NCI-H345 treated with DMSO at 0.1 percent for 48 hours (cell line): Measurements from ENCODE around the gene INO80D.
"Not testable (repeated sequence)": the region's sequence is repeated elsewhere in the genome, so short reads cannot be mapped to it uniquely, and the experiment has no call there.

Experiments
- DNase-seq: peaks from one replicate; lab custom pipeline; 2025; ENCODE audit not compliant: unreplicated experiment; lab: John Stamatoyannopoulos, UW

Gene INO80D, protein sequence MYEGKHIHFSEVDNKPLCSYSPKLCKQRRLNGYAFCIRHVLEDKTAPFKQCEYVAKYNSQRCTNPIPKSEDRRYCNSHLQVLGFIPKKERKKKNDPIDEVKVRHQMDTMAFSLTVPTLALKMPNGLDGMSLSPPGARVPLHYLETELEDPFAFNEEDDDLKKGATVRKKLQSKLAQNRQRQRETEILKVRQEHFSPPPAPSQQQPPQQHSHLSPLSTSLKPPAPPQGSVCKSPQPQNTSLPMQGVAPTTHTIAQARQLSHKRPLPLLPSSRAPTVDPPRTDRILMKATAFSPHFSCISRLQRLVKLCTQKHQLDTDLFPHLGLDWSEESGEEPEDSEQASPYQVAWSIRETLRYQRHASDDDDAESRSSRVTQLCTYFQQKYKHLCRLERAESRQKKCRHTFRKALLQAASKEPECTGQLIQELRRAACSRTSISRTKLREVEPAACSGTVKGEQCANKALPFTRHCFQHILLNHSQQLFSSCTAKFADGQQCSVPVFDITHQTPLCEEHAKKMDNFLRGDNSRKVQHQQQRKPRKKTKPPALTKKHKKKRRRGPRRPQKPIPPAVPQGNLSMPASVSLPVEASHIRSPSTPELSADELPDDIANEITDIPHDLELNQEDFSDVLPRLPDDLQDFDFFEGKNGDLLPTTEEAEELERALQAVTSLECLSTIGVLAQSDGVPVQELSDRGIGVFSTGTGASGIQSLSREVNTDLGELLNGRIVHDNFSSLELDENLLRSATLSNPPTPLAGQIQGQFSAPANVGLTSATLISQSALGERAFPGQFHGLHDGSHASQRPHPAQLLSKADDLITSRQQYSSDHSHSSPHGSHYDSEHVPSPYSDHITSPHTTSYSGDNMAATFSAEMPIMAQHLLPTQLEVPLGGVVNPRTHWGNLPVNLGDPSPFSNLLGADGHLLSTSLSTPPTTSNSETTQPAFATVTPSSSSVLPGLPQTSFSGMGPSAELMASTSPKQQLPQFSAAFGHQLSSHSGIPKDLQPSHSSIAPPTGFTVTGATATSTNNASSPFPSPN

DNA sequence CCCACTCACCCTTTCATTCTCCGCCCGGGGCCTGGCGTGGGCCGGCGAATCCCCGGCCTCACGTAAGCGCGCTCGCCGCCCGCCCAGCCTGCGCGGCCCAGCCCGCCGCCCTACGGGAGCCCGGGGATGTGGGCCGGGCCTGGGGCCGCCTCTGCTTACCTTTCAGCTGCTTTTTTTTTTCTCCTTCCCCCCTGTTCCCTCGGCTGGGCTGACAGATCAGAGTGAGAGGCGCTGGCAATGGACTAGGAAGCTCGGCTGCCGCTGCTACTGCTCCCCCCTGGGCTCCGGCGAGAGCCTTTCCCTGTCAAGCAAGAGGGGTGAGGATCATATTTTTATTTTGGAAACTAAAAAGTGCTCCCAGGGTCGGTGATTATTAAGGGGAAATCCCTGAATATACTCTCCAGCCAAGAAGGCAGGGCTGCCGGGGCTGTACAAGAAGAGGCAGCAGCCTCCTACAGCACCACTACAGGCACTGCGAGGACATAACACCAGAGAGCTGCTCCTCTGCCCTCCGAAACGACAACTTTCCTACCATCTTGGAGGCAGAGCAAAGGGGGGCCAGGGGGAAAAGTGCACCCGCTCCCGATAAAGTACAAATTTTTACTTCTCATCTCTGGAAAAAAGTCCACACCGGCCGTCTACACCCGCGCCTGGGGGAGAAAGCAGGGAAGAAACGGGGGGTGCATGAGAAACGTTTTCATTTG lies at the start of gene INO80D:
TSS of gene INO80D (minus strand) at position 433 of the 704 bp plus-strand sequence. CDS start 23,158 bp downstream, outside the sequence.
- peak; percentile 76 for DNase-seq

DNA sequence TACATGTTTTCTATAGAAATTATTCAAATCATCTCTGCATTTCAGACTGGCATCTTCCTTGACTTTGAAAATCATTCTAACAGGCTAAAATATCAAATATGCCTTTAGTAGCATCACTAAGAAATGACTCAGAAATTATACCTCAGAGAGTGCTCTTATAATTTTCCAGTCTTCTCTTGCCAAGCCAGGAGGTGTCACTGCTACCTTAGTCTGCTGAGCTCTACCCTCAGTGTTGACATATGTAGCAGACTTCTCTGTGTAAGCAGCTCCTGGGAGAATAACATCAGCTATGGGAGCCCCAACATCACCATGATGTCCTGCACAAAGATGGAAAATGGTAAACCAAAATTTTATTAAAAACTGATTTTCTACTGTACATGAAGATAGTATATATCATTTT lies 41.7 kb upstream of the INO80D start:
- DNase-seq, result no peak

DNA sequence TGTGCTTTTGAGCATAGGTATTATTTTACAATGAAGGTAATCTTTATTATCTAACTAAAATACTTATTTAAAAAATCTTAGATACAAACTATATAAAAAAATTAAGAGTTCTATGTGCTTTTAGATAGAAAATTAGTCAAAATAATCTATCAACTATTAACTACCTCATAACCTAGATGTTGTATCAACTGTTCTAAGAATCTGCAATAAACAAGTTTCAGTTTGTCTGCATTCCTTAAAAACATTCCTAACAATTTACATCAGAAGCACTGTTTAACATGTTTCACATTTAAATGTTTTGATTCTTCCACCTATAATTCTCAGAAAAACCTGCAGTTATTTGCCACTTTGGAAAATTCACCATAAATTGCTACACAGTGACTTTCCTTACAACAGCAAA lies 39.9 kb upstream of the INO80D start:
- DNase-seq, result no peak

DNA sequence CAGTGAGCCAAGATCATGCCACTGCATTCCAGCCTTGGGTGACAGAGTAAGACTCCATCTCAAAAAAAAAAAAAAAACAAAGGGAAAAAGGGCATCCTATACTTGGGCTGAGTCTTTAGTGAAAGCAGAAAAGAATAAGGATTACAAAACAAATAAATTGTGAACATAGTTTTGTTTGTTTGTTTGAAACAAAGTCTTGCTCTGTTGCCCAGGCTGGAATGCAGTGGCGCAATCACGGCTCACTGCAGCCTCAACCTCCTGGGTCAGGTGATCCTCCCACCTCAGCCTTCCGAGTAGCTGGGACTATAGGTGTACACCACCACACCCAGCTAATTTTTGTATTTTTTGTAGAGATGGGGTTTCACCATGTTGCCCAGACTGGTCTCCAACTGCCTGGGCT lies 36.6 kb upstream of the INO80D start:
- DNase-seq, result not testable (repeated sequence)

DNA sequence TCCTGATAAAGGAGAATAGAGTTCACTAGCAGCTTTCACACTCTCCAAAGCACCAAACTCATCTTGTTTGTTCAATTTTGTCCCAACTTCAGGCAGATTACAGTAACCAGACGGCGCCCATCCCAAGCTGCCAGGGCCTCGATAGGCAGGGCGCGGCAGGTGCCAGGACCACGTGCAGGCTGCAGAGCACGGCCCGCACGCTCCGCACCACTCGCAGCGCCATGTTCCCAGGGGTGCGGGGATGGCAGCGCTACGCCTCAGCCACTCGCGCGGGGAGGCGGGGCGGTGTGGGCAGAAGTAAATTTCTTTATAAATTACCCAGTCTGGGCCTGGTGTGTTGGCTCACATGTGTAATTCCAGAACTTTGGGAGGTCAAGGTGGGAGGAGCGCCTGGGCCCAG lies 30.3 kb upstream of the INO80D start:
- DNase-seq, result no peak

DNA sequence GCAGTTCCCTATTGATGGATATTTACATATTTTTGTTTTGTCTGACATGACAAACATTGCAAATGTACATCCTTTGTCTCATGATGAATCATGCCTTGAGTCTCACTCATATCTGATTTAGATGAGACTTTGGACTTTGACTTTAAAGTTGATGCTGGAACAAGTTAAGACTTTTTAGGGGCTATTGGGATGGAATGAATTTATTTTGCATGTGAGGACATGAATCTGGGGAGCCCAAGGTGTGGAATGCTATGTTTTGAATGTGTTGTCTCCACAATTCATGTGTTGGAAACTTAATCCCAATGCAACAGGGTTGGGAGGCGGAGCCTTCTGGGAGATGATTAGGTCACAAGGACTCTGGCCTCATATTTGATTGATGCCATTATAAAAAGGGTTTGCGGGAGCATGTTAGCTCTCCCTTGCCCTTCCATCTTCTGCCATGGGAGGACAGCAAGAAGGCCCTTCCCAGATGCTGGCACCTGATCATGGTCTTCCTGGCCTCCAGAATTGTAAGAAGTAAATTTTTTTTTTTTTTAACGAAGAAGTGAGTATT lies 29.1 kb upstream of the INO80D start:
- DNase-seq, result no peak

DNA sequence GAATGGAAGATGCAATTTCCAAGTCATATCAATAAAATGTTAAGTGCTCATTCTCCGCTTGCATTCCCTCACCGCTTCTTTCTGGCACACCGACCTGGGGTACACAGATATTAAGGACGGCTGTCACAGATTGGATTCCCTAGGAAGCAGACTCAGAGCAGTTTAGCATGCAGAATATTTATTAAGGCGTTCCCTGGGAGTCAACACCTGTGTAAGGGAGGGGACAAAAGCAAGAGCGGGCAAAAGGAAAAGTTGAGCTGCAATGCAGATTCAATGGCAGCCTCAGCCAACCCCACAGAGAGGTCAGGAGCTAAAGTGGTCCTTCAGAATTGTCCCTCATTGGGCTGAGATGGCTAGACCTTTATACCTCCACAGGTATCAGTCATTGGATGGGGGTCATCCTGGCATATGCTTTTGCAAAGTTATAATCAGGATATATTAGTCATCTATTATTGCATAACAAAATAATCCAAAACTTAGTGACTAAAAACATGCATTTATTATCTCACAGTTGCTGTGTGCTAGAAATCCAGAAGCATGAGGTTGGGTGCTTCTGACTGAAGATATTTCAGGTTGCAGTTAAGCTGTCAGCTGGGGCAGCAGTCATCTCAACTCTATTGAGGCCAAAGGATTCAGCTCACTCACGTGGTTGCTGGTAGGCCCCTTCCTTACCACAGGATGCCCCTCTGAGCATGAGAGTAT lies 27.0 kb upstream of the INO80D start:
- DNase-seq, result no peak

DNA sequence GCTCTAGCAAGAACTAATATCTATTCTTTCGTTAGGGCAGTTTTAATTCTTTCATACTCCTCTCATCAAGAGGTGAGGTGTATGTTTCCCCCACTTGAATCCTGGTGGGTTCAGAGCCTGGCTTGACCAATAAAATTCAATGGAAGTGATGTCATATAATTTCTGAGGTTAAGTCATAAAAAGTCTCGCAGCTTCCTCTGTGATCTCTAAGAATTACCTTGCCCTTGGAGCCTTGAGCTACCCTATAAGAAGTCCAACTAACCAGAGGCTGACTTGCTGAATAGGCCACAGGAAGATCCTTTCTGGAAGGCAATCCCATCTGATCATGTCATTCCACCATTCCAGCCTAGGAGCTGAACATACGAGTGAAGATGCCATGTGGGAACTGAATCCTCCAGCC lies 26.1 kb upstream of the INO80D start:
- no peak for DNase-seq

DNA sequence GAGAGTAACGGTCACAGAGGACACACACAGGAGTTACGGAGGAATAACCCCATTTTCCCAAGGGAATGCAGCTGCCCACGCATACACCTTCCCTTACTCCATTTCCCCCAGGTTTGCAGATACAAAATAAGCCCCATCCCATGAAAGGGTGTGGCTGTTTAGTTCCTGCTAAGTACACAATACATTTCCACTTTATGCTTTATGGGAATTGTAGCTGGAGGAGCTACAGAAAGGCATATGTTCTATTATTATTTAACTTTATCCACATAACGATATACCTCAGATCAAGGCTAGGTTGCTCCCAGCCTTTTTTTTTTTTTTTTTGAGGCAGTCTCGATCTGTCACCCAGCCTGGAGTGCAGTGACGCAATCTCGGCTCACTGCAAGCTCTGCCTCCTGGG lies 22.7 kb upstream of the INO80D start:
- no peak for DNase-seq

DNA sequence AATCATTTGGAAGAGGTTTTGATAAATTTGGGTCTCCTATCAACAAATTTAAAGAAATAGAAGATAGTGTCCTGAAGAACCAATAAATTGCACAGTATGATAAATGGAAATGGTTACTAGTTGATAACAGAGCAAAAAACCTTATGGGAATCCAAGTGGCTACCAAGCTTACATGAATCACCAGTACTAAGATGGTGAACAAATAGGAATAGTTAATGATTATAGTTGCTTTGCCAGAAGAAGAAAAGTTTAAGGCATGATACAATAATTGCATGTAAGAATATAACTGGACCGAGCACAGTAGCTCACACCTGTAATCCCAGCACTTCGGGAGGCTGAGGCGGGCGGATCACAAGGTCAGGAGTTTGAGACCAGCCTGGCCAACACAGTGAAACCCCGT lies 19.6 kb upstream of the INO80D start:
- DNase-seq, result no peak

DNA sequence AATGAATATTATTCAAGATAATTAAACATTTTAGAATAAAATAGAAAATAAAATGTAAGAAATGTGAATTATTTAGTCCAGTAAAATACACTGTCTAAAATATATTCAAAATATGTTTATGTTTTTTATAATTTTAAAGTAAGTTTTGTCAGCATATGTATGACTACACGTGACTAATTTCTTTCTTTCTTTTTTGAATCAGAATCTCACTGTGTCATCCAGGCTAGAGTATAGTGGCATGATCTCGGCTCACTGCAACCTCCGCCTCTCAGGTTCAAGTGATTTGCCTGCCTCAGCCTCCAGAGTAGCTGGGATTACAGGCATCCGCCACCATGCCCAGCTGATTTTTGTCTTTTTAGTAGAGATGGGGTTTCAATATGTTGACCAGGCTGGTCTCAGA lies 19.1 kb upstream of the INO80D start:
- DNase-seq, result no peak

DNA sequence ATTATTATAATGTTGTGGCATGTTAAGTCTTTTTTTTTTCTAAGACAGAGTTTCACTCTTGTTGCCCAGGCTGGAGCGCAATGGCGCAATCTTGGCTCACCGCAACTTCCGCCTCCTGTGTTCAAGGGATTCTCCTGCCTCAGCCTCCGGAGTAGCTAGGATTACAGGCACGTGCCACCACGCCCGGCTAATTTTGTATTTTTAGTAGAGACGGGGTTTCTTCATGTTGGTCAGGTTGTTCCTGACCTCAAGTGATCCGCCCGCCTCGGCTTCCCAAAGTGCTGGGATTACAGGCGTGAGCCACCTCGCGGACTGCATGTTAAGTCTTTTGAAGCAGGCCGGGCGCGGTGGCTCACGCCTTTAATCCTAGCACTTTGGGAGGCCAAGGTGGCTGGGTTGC lies 12.9 kb upstream of the INO80D start:
- DNase-seq, result not testable (repeated sequence)

DNA sequence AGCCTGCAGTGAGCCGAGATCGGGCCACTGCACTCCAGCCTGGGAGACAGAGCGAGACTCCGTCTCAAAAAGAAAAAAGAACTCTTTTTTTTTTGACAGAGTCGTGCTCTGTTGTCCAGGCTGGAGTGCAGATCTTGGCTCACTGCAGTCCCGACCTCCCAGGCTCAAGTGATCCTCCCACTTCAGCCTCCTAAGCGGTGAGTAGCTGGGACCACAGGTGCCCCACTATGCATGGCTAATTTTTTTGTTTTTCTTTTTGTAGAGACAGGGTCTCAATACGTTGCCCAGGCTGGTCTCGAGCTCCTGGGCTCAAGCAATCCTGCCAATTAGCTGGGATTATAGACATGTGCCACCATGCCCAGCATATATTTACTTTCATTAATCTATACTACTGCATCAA lies 12.5 kb upstream of the INO80D start:
- no peak for DNase-seq

DNA sequence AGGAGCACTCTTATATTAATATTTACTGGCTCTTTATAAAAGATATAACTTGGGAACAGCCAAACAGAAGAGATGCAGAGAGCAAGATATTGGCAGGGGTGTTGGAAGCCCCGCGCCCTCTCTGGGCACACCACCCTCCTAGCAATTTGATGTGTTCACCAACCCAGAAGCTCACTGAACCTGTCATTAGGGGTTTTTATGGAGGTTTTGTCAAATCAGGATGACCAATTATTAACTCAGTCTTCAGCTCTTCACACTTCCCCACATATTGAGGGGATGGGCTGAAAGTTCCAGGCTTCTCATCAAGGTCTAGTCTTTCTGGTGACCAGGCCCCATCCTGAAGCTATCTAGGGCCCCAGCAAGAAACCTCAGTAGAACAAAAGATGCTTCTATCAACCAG lies 10.9 kb upstream of the INO80D start:
- DNase-seq, result no peak

DNA sequence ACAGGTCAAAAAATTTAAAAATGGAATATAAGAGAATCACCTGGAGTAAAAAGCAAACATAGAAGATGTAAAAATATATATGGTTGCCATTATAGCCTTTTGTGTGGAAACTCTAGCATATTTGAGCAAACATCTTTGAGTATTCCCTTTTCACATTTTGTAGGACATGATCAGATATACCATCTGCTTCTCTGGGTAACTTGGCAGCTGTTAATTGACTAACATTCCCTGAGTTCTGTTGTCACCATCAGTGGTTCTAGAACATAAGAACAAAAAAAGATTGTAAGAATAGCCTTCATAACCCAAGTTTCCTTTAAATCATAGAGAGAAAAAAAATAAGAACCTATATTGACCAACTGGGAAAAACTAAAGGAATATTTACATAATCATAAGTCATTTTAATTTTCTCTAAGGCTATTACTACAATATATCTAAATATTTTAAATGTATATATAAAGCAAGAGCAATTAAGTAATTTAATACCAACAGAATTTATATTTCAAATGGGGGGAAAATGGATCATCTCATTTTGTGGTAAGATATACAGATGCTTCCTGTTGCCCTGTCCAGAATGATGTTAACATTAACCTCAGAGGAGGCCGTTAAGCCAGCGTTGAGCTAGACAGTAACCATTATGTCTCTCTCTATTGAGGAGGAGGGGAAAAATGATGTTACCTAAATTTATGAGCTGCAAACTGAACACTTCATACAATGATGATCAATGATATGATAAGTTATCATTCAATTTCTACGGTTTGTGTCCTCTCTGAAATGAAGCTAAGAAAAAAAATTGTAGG lies 9.8 kb upstream of the INO80D start:
- no peak for DNase-seq

DNA sequence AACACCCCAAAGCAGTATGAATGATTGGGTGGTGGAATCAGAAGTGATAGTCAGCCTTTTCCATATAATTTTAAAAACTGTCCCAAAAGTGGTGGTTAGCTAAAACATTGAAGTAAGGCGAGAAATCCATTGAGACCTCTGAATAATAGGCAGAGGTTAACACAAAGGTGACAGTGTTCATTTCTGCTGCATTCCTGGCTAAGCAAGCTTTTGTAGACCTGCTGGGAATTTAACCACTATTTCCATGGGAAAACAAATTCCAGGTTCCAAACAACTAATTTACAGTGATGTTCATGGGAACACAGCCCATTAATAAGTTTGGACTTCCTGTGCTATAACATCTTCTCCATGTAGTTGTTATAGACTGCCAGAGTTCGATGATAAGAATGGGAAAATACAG lies 6.3 kb upstream of the INO80D start:
- DNase-seq, result no peak

DNA sequence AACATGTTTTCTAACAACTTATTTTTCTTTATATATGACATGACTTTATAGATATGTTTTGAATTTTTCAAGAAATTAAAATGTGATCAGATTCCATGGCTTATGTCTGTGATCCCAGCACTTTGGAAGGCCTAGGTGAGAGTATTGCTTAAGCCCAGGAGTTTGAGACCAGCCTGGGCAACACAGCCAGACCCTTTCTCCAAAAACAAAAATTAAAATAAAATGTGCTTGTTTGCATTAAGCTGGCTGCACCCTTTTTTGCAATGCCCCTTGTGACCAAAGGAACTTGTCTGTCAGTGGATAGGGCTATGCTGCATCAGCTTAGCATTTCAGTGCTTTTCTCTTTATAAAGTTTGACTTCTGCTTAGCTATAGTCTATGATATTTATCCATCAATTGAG lies 2.3 kb upstream of the INO80D start:
- no peak for DNase-seq

DNA sequence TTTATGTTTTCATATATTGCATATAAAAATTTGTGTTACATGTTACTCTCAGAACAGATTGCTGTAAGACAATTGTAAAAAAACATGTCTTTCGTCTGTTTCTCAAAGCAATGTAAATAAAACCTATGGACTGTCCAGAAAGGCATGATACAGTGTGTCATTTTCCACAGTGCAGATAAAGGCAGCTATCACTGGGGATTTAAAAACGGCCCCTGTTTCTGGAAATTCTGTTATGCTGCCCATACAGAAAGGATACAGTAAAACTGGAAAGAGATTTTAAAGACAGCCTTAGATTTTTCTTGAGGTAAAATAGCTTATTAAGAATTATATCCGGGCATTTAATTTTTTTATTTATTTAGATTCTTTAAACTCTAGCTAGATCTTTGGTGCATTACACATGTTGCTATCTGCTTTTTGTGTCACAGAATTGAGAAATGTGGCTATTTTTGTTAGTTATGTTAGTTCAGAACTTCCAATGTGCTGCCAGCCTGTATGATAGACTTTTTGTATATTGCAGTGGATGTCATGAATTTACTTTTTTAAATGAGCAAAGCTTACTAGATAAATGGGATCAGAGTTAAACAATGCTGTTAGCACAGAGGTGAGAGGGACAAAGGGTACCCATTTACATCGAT lies 859 bp upstream of the INO80D start:
- DNase-seq, result peak; percentile 34
